Lower lobe of right lung (tissue), 2 donors: ENCODE measurements around the gene ANKRD34A. TPM values are rescaled to one million over a fixed set of nuclear protein-coding genes. Genes with fewer than 3 reads are reported as not detected.
A peak's percentile ranks its signal among the peaks of the same experiment; 100 is the strongest.
"Not testable (repeated sequence)": the region's sequence is repeated elsewhere in the genome, so short reads cannot be mapped to it uniquely, and the experiment has no call there.

Source experiments
- ATAC-seq, 2 donors: fragments of 200-7000 bp; cut with Tn5 transposase; one replicate each; pipeline ENCODE4 v1.9.1; 2020 to 2022; ENCODE audit warnings: mild to moderate bottlenecking in 2 of 2, moderate library complexity in 2 of 2
- DNase-seq: peaks from one replicate; pipeline ENCODE4 v3.0.0-alpha.2; 2020
- H3K27ac ChIP-seq: fragments of 200-600 bp; one replicate; pipeline ENCODE4 v1.8.0; 2022
- H3K27me3 ChIP-seq: fragments of 200-600 bp; one replicate; pipeline ENCODE4 v1.8.0; 2022; ENCODE audit warnings: low read depth
- H3K36me3 ChIP-seq: fragments of 200-600 bp; one replicate; pipeline ENCODE4 v1.8.0; 2022; ENCODE audit warnings: mild to moderate bottlenecking
- H3K4me1 ChIP-seq: fragments of 200-600 bp; one replicate; pipeline ENCODE4 v1.8.0; 2022
- H3K4me3 ChIP-seq: fragments of 200-600 bp; one replicate; pipeline ENCODE4 v1.8.0; 2022; ENCODE audit warnings: mild to moderate bottlenecking
- H3K9me3 ChIP-seq: fragments of 200-600 bp; one replicate; pipeline ENCODE4 v1.8.0; 2022
- CTCF ChIP-seq: fragments of 200-600 bp; IDR thresholded peaks from one replicate; pipeline ENCODE4 v1.8.0; 2022; ENCODE audit warnings: antibody characterized with exemption, mild to moderate bottlenecking
- intact Hi-C: fragments of 100-400 bp; cut with DNase I; formaldehyde crosslinking; loops from one replicate; pipeline ENCODE4 v1.11.0; 2022
- total RNA-seq: library from RNA; stranded (reverse); fragmentation: NEBNext Ultra II Directional; extraction: Animal tissue kit (Norgen Biotek cat#: 25700); gene quantifications from one replicate; pipeline ENCODE4 v1.2.1, GENCODE V29; 2021
- donor health status: DM: no; HTN: yes; CAD: no; lungs with severe emphysema.

Gene ANKRD34A
- total RNA-seq, 1 donor from 2014 or later = 0.41 TPM

- Histone ChIP-seq H3K27me3 (no peaks in the 10 kb centered on the region), H3K4me3 (peak overlapping the region; percentile 77), H3K4me1 (peaks cover 28% of the 10 kb centered on the region), H3K9me3 (no peaks in the 10 kb centered on the region), H3K36me3 (peaks cover 25% of the 10 kb centered on the region), H3K27ac (peak overlapping the region; percentile 90)
- DNase-seq (no peak), ATAC-seq (no peak)
- intact Hi-C loops = no loop called here
- no peak for TF ChIP-seq CTCF
These were observed 36.3 kb downstream of the ANKRD34A start for GRCh38 chr1:145927916-145928643.

- Histone ChIP-seq H3K9me3 (no peaks in the 10 kb centered on the region), H3K27ac (peak within 1 kb of the TSS; percentile 90), H3K27me3 (no peaks in the 10 kb centered on the region), H3K36me3 (peaks cover 29% of the 10 kb centered on the region), H3K4me3 (peak within 1 kb of the TSS; percentile 77), H3K4me1 (peaks cover 23% of the 10 kb centered on the region)
- intact Hi-C loops = no loop called here
- DNase-seq = peak; percentile 93
- ATAC-seq = peak; percentile 99
- TF ChIP-seq CTCF = peak; percentile 55
These were observed 37.1 kb downstream of the ANKRD34A start, which contains the start of gene RBM8A for GRCh38 chr1:145927063-145927886. Gene RBM8A (minus strand): TSS chr1:145927484. CDS start chr1:145927426, 58 bp downstream.

- no peak for TF ChIP-seq CTCF
- H3K36me3 ChIP-seq = peaks cover 30% of the 10 kb centered on the region
- peaks cover 18% of the 10 kb centered on the region for H3K4me1 ChIP-seq
- H3K27ac ChIP-seq = peak overlapping the region; percentile 90
- DNase-seq (no peak), ATAC-seq (peak; percentile 3 to 10)
- H3K9me3 ChIP-seq = no peaks in the 10 kb centered on the region
- intact Hi-C loops = no loop called here
- peak overlapping the region; percentile 77 for H3K4me3 ChIP-seq
- no peaks in the 10 kb centered on the region for H3K27me3 ChIP-seq
These were observed 37.7 kb downstream of the ANKRD34A start for GRCh38 chr1:145926686-145927062.

GRCh38 chr1:145922266-145922665 lies 42.1 kb downstream of the ANKRD34A start:
- Histone ChIP-seq H3K36me3 (peaks cover 30% of the 10 kb centered on the region), H3K4me1 (peaks cover 32% of the 10 kb centered on the region), H3K27ac (no peak overlapping the region), H3K4me3 (no peak overlapping the region), H3K9me3 (no peaks in the 10 kb centered on the region), H3K27me3 (no peaks in the 10 kb centered on the region)
- intact Hi-C loops = no loop called here
- DNase-seq = no peak
- no peak for ATAC-seq
- no peak for TF ChIP-seq CTCF

GRCh38 chr1:145920297-145920696 lies 44.1 kb downstream of the ANKRD34A start:
- H3K27me3 ChIP-seq, H3K4me3 ChIP-seq, H3K9me3 ChIP-seq, ATAC-seq, DNase-seq, H3K27ac ChIP-seq, intact Hi-C loops: not testable (repeated sequence)
- peaks cover 35% of the 10 kb centered on the region for H3K36me3 ChIP-seq
- peaks cover 26% of the 10 kb centered on the region for H3K4me1 ChIP-seq
